Epithelial cell of esophagus (primary cell): ENCODE results near the gene IGFLR1.

Source experiments
- DNase-seq: peaks from one replicate; pipeline ENCODE4 v3.0.0; 2010; ENCODE audit warnings: low read depth
- H3K4me3 ChIP-seq: 2 replicates; pipeline ENCODE4 v1.5.1; 2011; ENCODE audit warnings: mild to moderate bottlenecking, low read length, control low read depth
- TF ChIP-seq, protein P1 (sequence below): IDR thresholded peaks from 2 replicates; pipeline ENCODE4 v1.5.1; 2011; ENCODE audit warnings: low read depth, mild to moderate bottlenecking, low read length, control low read depth, inconsistent platforms; ENCODE audit not compliant: insufficient read depth; ENCODE audit errors: missing control alignments

The IGFLR1 gene

DNA sequence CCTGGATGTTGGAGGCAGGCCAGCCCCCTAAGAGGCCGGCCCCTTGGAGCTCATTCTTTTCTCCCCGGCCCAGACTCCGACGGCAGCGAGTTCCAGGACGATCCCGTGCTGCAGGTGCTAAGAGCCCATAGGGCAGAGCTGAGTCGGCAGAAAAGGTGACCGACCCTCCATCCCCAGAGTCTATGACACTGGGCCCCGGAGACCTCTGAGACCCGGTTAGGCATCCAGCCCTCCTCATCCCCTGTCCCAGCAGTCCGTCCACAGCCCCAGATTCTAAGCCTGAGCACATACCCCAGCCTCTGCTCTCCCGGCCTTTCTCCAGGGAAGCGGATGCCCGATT, 25.8 kb upstream of the IGFLR1 start:
- no peak overlapping the region for H3K4me3 ChIP-seq
- no peak for DNase-seq
- TF ChIP-seq, protein P1, sequence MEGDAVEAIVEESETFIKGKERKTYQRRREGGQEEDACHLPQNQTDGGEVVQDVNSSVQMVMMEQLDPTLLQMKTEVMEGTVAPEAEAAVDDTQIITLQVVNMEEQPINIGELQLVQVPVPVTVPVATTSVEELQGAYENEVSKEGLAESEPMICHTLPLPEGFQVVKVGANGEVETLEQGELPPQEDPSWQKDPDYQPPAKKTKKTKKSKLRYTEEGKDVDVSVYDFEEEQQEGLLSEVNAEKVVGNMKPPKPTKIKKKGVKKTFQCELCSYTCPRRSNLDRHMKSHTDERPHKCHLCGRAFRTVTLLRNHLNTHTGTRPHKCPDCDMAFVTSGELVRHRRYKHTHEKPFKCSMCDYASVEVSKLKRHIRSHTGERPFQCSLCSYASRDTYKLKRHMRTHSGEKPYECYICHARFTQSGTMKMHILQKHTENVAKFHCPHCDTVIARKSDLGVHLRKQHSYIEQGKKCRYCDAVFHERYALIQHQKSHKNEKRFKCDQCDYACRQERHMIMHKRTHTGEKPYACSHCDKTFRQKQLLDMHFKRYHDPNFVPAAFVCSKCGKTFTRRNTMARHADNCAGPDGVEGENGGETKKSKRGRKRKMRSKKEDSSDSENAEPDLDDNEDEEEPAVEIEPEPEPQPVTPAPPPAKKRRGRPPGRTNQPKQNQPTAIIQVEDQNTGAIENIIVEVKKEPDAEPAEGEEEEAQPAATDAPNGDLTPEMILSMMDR, result no peak

DNA sequence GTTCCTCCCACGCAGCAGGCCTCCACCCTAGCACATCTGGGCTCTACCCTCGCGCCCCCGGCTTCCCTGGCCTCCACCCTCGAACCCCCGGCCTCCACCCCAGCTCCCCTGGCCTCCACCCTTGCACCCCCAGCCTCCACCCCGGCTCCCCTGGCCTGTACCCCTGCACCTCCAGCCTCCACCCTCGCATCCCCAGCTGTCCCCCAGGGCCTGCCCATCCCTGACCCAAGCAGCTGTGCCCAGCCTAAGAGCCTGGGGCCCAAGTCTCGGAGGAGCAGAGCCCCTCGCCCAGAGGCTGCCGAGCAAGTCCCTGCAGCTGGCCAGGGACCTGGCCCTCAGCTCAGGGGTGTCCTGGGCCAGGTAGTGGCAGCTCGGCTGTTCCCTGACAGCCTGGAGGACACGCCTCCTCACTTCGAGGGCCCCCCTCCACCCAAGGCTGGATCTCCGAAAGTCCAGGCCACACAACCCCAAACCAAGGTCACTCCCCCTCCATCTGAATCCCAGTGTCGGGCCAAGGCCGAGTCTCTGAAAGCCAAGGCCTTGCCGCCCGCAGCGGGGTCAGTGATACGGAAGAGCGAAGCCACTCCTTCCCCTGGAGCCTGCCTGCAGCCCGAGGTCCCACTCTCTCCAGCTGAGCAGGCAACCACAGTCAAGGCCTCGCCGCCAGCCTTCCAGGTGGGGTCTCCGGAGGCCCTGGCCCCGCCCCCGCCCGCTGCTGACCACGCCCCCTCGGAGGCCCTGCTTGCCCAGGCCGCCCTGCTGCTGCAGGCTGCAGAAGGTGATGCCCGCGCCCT, 25.2 kb upstream of the IGFLR1 start:
- no peak for DNase-seq

DNA sequence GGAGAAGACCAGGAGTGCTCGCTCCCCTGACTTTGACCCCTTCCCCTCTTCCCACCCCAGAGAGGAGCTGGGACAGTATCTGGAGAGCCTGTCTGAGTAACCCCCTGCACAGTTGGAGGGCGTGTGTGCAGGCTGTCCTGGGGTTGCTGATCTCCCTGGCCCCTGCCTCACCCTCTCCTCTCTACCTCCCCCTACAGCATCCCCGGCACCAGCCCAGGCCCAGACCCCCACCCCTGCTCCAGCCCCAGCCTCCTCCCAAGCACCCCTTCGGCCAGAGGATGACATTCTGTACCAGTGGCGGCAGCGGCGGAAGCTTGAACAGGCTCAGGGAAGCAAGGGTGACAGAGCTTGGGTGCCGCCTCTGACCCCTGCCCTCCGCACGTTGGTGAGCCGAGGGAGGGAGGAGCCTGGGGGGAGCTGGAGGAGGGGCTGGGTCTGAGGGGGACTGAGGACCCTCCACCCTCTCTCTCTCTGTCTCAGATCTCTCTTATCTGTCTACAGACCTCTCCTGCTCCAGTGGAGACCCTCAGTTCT, 24.4 kb upstream of the IGFLR1 start:
- TF ChIP-seq, protein P1, result no peak
- no peak for DNase-seq
- no peak overlapping the region for H3K4me3 ChIP-seq

More for the DNA sequence above, 25.2 kb upstream of the IGFLR1 start:
- no peak overlapping the region for H3K4me3 ChIP-seq
- TF ChIP-seq, protein P1, result no peak

DNA sequence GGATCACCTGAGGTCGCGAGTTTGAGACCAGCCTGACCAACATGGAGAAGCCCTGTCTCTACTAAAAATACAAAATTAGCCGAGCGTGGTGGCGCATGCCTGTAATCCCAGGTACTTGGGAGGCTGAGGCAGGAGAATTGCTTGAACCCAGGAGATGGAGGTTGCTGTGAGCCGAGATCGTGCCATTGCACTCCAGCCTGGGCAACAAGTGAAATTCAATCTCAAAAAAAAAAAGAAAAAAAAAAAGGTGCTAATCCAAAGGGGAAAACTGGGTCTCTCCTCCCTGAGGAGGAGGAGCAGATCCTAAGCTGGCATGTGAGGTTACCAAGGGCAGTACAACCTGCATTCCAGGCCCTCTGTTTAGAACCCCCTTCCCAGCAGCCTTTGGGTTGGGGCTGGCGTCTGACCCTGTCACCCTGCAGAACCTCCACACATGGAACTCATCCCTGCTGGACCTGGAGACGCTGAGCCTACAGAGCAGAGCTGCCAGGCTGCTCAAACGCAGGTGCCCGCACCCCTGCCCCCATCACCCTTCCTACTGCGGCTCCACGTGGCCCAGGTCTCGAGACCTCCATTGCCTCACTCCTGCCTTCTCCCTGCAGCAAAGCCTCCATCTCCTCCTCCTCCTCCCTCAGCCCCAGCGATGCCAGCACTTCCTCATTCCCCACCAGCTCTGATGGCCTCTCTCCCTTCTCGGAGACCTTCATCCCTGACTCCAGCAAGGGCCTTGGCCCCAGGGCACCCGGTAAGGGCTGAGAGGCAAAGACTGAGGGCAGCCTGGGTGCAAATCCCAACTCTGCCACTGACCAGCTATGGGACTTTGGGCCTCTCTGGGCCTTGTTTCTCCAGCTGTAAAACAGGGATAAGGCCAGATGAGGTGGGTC, 22.4 kb upstream of the IGFLR1 start:
- no peak for DNase-seq
- TF ChIP-seq, protein P1, result no peak
- no peak overlapping the region for H3K4me3 ChIP-seq

DNA sequence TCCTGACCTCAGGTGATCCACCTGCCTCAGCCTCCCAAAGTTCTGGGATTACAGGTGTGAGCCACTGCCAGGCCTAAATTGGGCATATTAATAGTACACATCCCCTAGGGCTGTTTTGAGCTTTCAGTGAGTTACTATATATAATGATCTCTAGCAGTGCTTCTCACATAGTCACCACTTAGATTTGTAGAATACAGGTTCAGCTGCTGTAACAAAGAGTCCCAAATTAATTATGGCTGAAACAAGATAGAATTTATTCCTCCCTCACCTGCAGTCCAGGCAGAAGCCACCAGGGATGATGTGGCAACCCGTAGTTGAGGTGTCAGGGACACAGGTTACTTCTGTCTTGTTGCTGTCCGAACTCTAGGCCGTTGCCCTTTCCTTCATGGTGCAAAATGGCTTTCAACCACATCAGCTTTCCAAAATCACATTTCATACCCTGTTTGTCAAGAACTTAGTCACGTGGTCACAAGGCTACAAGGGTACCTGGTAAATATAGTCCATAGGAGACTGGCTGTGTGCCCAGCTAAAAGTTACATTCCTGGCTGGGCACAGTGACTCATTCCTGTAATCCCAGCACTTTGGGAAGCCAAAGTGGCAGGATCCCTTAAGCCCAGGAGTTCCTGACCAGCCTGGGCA, 18.6 kb upstream of the IGFLR1 start:
- H3K4me3 ChIP-seq, result no peak overlapping the region
- TF ChIP-seq, protein P1, result no peak
- no peak for DNase-seq

DNA sequence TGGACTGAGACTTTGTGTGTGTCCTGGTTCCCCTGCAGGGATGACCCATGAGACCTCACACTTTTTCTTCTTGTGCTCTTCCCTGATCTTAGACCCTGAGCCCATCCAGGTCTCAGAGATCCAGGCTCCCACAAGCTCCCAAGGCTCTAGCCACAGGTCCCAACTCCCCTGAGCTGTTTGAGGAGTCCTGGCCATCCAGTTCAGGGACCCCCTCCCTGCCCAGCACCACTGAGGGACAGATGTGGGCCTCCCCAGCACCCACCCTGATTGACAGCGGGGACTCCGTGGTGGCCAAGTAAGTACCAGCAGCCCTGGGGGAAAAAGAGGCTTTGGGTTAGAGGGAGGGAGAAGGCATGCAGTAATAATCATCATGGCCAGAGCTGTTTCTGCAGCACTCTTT, 17.4 kb upstream of the IGFLR1 start:
- TF ChIP-seq, protein P1, result no peak
- no peak for DNase-seq
- H3K4me3 ChIP-seq, result no peak overlapping the region
